GM18505 (cell line): ENCODE results near the gene HOOK1.
"Not testable (repeated sequence)": the region's sequence is repeated elsewhere in the genome, so short reads cannot be mapped to it uniquely, and the experiment has no call there.

ENCODE experiments used
- ATAC-seq: cut with Tn5 transposase; IDR thresholded peaks from one replicate; pipeline ENCODE4 v1.9.1; 2021; ENCODE audit not compliant: unreplicated experiment
- POLR2A ChIP-seq: IDR thresholded peaks from 4 replicates; pipeline ENCODE4 v1.6.1; 2011; ENCODE audit warnings: borderline replicate concordance; ENCODE audit not compliant: insufficient read depth, insufficient read length; ENCODE audit errors: extremely low read depth

The HOOK1 gene

GRCh38 chr1:59898927-59899326, 84.2 kb downstream of the HOOK1 start:
- no peak for ATAC-seq
- no peak for TF ChIP-seq POLR2A

DNA sequence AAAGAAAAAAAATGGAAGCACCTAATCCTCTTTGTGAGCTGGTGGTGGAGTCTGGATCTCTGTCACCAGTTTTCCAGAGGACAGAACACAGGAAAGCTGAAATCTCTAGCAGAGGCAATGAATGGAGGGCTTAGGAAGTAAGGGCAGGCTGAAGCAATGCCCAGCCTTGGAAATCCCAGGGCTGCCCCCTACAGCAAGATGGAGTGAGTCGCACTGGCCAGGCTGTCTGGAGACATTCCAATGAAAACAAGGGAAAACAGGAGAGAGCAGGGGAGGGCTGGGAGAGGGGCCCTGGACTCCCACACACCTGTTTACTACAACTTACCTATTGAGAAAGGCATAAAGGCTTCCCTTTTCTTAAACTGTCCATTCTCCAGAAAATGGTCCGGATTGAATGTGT, 85.9 kb downstream of the HOOK1 start:
- TF ChIP-seq POLR2A, result no peak
- ATAC-seq, result no peak

GRCh38 chr1:59901770-59902388, 87.1 kb downstream of the HOOK1 start:
- no peak for ATAC-seq
- TF ChIP-seq POLR2A, result no peak

DNA sequence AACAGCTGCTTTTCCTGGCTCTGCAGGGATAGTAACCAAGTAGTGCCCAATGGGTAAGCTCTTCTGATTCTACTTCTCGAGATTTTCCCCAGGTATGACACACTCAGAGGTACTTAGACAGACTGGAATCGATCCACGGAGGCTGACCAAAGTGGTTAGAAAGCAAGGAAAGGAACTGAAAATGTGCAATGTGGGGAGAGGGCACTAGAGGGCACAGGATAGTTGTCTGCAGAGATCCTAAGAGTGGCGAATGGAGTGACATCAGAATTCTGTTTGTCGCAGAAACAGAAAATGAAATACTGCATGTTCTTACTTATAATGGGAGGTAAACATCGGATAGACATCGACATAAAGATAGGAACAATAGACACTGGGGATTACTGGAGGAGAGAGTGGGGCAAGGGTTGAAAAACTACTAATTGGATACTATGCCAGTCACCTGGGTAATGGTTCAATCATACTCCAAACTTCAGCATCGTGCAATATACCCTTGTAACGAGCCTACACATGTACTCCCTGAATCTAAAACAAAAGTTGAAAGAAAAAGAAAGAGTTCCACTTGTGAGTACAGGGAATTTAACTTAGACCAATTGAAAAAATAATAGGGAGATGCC, 88.5 kb downstream of the HOOK1 start:
- ATAC-seq, result peak; percentile 85

DNA sequence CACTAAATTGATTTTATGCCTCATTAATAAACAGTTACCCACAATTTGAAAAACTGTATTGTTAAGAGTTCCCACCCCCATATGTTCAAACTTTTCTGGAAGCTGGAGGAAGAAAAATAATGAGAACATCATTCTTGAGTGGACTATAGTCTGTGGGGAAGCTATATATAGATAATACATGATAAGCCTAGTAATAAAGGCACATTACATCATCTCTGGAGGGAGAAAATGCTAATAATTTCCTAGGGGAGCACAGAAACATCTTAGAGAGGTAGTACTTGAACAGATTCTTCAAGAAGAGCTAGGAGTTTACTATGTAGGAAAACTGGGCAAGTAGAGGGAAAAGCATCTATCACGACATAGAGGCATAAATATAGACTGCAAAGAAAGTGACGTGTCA, 92.2 kb downstream of the HOOK1 start:
- no peak for ATAC-seq
- TF ChIP-seq POLR2A, result no peak

More for the DNA sequence above, 88.5 kb downstream of the HOOK1 start:
- TF ChIP-seq POLR2A, result no peak

DNA sequence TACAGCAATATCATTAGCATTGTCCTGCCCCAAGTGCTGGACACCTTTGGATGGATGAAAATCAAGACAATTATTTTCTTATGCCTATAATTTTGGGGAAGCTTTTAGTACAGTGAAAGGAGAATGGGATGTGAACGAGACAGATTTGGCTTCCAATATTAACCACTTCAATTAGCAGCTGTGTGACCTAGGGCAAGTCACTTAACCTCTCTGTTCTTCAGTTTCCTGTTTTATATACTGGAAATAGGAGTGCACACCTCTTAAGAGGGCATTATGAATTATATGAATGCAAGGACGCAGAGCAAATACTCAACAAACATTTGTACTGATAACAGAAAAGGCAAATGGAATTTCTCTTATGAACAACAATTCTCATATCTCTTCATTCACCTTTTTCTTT, 93.3 kb downstream of the HOOK1 start:
- TF ChIP-seq POLR2A, result no peak
- ATAC-seq, result no peak

DNA sequence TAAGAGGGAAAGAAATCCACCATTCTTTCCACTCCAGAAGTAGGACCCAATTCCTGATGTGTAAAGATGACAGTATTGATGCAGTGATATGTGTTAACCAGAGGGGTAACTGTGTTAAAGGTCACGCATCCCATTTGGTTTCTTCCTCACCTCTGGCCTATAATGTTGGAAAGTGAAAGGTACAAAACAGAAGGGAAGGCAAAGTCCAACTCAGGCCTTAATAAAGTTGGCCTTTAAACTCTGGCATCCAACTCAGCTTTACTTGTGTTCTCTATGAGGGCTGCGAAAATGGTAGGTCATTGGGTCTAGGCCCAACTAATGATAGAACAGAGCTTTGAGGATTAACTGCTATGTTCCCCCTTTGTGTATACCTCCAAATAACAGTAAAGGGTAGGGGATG, 93.9 kb downstream of the HOOK1 start:
- no peak for TF ChIP-seq POLR2A
- no peak for ATAC-seq

DNA sequence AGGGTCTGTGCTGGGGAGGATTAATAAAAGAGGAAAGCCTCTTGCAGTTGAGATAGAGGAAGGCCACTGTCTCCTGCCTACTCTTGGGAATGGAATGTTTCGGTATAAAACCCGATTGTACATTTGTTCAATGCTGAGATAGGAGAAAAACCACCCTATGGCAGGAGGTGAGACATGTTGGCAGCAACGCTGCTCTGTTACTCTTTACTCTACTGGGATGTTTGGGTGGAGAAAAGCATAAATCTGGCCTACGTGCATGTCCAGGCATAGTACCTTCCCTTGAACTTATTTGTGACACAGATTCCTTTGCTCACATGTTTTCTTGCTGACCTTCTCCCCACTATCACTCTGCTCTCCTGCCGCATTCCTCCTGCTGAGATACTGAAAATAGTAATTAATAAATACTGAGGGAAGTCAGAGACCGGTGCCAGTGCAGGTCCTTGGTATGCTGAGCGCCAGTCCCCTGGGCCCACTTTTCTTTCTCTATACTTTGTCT, 100.1 kb downstream of the HOOK1 start:
- not testable (repeated sequence) for ATAC-seq

DNA sequence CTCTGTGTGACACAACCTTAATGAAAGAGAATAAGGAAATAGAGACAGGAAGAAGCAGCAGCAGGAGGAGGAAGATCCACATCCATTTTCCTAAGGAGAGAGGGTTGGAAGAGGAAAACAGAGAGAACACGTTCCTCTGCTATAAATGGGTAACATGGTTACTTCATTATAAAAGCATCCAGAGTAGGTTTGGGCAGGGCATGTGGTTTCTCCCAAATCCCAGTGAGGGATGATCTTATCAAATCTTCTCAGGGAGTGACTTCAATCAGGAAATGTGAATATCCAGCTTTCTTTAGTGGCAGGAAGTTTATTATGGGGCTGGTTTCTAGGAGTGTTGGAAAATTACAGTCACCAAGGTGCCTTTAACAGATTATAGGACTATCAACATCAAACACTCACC, 100.8 kb downstream of the HOOK1 start:
- no peak for ATAC-seq
- TF ChIP-seq POLR2A, result no peak

DNA sequence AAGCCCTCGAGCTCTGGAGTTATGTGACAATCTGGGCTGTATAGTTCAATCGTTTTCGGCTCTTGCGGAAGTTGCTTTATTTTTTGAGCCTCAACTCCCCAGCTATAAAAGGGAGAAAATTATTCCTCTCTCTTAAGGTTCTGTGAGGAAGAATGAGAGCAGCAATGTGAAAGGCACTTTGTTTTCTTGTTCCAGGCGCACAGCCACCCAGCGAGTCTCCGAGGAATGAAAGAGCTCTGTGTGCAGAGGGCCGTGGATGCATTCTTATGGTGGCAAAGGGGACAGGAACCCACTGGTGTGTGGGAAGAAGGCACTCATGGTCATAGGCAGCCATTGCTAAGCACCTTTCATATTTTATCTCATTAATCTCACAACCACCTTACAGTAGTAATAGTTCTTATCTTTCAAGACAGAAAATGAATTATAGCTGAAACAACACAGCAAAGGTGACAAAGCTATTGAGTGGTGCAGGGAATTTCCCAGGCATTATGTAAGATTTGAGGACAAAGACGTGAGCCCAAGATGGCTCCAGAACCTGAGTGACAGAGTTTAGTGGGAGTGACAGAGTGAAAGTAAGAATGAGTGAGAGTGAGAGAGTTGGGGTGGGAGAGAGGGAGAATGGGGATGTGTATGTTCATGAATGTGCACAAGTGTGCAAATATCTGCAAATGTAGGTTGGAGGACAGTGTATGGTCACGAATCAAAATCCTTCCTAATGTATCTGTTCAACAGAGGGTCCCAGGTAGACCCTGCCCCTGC, 102.5 kb downstream of the HOOK1 start:
- no peak for TF ChIP-seq POLR2A
- ATAC-seq, result no peak

- TF ChIP-seq POLR2A, result no peak
- ATAC-seq, result no peak
Observed at GRCh38 chr1:59917785-59918180, 103.0 kb downstream of the HOOK1 start.

- no peak for ATAC-seq
Observed at GRCh38 chr1:59919746-59920145, 105.0 kb downstream of the HOOK1 start.

GRCh38 chr1:59921258-59921899, 106.6 kb downstream of the HOOK1 start:
- ATAC-seq, result not testable (repeated sequence)

More at GRCh38 chr1:59919746-59920145, 105.0 kb downstream of the HOOK1 start:
- TF ChIP-seq POLR2A, result no peak

- no peak for TF ChIP-seq POLR2A
- ATAC-seq, result no peak
Observed at GRCh38 chr1:59924653-59925052, 109.9 kb downstream of the HOOK1 start.
